NCI-H226 (cell line): ENCODE data around the gene TMED5.
"Not testable (repeated sequence)": the region's sequence is repeated elsewhere in the genome, so short reads cannot be mapped to it uniquely, and the experiment has no call there.

ENCODE experiments used
- DNase-seq: peaks from one replicate; pipeline ENCODE4 v3.0.0-alpha.2; 2015

TMED5 gene

DNA sequence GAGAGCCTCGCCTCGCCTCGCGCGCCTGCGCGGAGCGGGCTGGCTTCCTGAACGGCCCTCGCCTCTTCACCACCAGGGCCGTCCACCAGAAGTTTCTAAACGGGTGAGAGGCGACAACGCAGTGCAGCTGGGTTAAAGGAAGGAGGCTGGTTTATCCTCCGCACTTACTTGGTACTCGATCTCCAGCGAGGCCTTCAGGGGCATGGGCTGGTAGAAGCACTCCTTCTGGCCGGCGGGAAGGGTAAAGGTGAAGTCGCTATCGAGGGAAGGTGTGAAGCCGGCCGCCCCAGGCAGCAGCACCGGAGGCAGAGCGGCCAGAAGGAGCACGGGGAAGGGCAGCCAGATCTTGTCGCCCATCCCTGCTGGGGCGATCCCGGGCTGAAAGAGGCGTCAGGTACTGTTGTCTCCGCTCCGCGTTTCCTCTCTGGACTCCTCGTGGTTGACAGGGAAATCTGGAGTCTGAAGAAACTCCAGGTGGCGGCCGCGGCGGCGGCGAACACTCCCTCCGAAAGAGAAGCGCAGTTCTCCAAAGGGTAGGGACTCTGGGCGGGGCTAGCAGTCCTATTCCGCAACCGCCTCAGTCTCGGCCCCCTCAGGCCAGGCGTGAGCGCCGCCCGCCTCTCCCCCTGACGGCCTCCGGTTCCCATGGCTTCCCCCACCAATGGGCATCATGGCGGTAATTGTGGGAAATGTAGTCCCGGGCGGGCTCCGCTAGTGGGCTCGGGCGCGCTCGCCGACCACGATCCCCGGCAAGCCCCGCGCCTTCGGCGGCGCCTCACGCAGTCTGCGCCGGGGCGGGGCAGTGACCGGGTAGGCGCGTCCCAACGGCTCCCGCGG, at the start of gene TMED5:
Gene TMED5, minus strand, starts transcription at position 528 of the 837 bp plus-strand sequence. Its CDS starts 171 bp downstream, at position 357.
- peak; percentile 99 for DNase-seq

DNA sequence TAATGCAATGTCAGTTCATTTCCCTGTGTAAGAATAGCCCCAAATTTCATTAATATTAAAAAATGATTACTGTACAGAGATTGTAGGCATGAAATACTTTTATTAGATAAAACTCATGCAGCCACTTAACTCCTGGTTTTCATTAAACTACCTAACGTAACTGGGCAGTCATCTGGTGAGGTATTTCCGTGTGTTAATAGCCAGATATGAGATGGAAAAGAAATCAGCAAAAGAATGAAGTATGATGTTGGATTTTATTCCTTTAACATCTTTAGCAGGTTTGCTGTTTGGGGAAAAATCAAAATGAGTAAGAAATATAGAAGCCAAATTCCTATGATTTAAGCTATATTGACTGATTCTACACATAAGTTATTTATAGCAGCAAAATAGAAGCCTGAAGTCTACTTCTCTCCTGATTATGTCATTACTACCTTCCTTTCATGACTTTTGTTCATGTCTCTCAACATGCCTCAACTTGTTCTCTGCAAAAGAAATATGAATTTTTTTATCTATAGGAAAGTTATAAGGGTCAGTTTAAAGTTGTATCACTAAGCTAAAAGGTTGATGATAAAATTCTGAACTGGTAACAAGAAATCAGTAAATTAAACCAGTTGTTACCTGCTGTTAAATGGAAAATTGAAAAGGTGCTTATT, 42.9 kb upstream of the TMED5 start:
- no peak for DNase-seq

DNA sequence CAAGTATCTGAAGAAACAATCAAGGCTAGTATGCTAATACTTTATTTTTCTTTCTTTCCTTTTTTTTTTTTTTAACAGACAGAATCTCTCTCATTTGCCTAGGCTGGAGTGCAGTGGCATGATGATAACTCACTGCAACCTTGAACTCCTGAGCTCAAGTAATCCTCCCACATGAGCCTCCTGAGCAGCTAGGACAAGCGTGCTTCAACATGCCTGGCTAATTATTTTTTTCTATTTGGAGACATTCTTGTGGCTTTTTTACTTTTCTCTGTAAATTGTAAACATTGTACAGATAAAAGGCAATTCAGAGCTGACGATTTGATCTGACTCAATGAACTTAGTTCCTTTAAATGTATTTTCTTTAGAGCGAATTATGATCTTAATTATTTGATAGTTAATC, 41.7 kb upstream of the TMED5 start:
- DNase-seq: no peak

DNA sequence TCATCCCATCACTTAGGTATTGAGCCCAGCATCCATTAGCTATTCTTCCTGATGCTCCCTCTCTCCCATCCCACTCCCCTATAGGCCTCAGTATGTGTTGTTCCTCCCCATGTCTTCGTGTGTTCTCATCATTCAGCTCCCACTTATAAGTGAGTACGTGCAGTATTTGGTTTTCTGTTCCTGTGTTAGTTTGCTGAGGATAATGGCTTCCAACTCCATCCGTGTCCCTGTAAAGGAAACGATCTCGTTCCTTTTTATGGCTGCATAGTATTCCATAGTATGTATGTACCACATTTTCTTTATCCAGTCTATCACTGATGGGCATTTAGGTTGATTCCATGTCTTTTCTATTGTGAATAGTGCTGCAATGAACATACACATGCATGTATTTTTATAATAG, 40.5 kb upstream of the TMED5 start:
- not testable (repeated sequence) for DNase-seq

DNA sequence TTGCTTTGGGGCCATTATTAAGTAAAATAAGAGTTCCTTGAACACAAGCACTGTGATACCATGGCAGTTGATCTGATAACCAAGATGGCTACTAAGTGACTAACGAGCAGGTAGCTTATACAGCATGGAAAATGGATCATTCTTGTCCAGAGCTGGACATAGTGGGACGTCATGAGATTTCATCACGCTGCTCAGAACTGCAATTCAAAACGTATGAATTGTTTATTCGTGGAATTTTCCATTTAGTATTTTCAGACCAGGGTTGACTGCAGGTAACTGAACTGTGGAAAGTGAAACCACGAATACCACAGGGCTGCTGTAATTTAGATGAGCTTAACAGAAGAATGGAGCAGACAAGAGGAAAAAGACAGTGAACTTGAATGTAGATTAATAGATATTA, 39.2 kb upstream of the TMED5 start:
- peak; percentile 6 for DNase-seq

GRCh38 chr1:93215322-93215721, 35.1 kb upstream of the TMED5 start:
- DNase-seq: no peak

DNA sequence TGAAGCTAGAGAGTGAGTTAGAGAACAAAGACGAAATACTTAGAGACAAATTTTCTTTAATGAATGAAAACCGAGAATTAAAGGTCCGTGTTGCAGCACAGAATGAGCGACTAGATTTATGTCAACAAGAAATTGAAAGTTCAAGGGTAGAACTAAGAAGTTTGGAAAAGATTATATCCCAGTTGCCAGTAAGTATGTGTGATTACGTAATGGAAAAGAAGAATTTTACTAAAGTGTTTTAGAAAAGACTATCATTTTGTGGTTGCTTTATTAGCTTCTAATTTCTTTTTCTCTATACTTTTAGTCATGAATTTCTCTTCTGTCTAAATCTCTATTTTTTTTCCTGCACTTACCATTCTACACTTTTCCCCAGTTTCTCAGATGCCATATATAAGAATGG, 27.0 kb upstream of the TMED5 start:
- no peak for DNase-seq

DNA sequence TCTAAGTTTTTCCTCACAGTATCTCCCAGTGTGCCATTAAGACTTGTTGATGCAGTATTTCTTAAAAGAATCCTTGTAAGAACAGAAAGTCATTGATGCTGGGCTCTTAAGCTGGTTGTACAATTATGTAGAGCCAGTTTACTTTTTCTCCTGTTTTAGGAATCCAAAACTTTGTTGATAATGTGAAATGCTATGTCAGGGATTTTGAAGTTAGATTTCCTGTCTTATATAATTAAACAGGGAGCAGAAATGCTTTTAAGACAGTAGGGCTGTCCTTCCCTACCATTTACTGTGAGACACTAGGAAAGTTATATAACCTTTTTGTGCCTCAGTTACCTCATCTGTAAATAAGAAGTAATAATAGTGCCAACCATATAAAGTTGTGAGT, 26.3 kb upstream of the TMED5 start:
- no peak for DNase-seq

- no peak for DNase-seq
Observed at GRCh38 chr1:93205892-93206566, 25.8 kb upstream of the TMED5 start.

GRCh38 chr1:93200714-93201113, 20.5 kb upstream of the TMED5 start:
- DNase-seq: no peak

DNA sequence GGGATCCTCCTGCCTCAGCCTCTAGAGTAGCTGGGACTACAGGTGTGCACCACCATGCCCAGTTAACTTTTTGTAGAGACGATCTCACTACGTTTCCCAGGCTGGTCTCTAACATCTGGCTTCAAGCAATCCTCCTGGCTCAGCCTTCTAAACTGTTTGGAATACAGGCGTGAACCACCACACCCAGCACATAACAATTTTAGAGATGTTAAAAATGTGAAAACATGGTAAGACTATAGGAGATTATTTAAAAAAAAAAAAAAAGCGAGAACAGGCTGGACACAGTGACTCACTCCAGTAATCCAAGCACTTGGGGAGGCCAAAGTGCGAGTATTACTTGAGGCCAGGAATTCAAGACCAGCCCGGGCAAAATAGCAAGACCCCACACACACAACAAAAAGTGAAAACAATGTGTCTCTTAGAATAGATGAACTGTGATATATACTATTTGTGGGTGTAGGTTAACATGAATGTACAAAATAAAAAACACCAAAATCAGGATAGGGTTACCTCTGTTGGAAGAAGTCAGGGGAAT, 19.9 kb upstream of the TMED5 start:
- no peak for DNase-seq

DNA sequence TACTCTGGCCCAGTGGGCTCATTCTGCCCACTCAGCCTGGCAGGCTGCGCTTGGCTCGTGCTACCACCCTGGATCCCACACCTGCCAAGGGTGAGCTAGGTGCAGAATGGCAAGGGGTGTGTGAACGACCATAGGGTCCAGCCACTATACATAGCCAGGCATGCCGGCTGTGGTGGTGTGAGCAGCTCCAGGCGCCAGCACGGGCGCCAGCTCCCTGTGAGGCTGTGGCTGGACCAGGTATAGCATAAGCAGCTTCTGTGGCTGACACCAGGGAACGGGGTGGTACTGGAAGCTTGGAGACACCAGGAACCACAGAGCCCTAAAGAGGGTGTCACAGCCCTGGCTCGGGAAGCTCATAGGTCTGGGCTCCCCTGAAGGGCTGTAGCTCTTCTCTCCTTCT, 18.9 kb upstream of the TMED5 start:
- DNase-seq: no peak

DNA sequence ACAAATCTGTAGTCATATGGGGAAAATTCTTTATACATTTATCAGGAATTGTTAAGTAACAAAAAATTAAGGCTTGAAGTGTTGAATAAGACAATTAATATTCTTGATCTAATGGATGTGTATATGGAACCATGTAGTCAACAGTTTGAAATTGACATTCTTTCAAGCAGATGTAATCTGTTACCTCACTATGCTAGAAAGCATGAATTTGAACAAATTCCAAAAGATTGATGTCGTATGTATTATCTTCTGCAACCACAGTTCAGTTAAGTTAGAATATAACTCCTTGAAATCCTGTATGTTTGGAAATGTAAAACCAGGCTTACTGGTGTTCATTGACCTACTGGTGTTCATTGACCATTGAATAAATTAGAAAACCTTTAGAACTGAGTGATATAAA, 16.4 kb upstream of the TMED5 start:
- peak; percentile 64 for DNase-seq

DNA sequence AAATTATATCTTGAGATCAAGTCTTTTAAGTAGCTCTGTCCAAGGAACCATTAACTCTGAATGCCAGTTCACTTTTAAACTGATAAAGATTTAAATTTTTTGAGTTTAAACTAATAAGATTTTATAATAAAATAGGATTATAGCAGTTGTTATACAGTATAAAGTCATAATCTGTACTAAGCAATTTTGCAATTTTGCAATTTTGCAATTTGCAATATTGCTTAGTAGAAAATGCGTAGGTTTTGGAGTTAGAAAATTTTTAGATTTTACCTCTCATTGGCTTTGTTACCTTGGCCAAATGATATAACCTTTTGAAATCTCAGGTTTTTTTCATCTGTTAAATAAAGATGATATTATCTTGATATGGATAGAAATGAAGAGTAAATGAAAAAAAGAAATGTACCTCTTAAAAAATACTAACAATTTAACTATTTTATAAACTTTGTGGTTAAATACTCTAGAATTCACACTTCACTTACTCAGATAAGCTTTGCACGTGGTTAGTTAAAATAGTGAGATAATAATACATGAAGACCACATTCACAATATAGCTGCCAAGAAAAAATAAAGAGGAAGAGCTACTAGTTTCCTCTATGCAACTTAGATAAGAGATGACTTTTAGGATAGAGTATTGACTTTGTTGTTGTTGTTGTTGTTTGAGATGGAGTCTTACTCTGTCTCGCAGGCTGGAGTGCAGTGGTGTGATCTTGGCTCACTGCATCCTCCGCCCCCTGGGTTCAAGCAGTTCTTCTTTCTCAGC, 14.2 kb upstream of the TMED5 start:
- no peak for DNase-seq

- no peak for DNase-seq
Observed at GRCh38 chr1:93190432-93190831, 10.2 kb upstream of the TMED5 start.

GRCh38 chr1:93186667-93187066, 6.5 kb upstream of the TMED5 start:
- no peak for DNase-seq

DNA sequence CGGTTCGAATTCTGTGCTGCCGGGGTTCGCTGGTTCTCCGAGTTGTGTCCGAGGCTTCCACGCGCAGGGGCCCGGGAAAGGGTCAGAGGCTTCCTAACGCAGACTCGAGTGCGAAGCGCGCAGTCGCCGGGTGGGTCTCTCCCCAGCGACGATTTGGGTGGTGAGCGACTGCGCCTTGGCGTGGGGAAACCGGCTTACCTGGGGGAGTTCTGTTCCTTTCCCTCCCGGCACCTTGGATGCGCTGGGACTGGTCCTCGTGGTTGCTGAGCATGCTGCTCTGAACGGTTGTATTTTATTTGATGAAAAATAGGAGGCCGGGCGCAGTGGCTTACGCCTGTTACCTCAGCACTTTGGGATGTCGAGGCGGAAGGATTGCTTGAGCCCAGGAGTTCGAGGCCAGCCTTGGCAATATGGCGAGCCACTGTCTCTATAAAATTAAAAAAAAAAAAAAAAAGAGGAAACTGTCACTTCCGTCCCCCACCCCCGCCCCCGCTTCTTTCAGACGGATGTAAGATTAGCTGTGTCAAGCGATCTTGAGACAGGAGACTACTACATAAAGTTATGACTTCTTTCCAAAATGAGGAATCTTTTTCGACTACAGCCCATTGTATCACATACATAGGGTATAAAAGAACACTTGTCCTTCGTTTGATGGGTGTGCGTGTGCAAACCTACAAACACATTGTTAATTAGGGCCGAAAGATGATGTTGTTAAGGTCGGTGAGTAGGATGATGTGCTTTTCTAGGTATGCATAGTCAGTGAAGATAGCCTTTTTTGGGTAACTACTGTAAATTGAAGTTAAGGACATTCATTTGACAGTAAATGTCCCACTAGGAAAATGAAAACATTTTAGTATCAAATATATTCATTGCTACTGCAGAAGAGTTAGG, 755 bp upstream of the TMED5 start, which contains the start of gene CCDC18:
Gene CCDC18, plus strand, starts transcription at position 2 of the 891 bp plus-strand sequence. CDS start 2,638 bp downstream, outside the sequence.
- no peak for DNase-seq

DNA sequence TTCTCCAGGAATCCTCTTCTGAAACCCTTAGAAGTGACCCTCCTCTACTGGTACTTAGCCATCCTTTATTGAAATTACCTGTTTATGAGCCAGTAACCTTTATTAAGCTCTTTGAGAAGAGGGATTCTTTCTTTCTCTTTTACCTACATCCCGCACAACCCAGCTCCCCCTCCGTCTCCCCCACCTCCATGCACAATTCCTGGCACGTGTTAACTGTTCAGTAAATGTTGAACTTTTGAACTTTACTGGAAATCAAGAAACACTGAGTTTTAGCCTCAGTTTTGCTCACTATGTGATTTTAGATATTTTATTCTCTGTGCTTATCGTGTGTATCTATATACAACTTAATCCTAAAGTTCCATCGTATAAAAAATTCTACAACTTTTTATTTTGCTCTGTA, 1.8 kb downstream of the TMED5 start:
- DNase-seq: no peak

DNA sequence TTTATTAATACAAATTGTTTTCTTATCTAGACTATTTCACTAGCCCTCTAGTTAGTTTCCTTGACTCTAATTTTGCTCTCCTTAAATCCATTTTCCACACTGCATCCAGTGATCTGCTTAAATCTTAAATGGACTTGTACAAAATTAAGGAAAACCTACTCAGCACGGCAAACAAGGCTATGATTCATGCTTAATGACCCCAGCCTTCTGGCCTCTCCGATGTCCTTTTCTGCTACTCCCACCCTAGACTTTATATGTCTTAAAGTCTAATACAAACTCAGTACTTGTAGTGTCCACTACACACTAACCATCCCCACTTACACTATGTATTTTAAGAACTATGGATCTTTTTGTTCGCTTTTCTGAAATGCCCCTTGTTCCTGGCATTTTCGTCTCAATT, 2.2 kb downstream of the TMED5 start:
- DNase-seq: no peak

GRCh38 chr1:93174638-93175037, 5.6 kb downstream of the TMED5 start:
- not testable (repeated sequence) for DNase-seq

DNA sequence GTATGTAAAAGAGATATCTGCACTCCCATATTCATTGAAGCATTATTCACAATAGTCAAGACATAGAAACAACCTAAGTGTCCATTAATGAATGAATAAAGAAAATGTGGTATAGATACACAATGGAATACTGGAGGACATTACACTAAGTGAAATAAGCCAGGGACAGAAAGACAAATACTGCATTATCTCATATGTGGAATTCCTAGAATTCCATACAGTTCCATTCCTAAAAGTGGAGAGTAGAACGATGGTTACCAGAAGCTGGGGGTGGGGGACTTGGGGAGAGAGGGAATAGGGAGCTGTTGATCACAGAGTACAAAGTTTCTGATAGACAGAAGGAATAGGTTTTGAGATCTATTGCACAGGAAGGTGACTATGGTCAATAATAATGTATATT, 7.4 kb downstream of the TMED5 start:
- DNase-seq: peak; percentile 60
